AG04450 (cell line): ENCODE measurements around the gene TAS2R1. TPM values are rescaled to one million over a fixed set of nuclear protein-coding genes. Genes with fewer than 3 reads are reported as not detected.
A peak's percentile ranks its signal among the peaks of the same experiment; 100 is the strongest.

Experiments used
- CTCF ChIA-PET: fragments of 300-600, 350-600 bp; formaldehyde crosslinking; extraction: SDS; loops from one replicate; lab custom pipeline; 2022; ENCODE audit warnings: antibody characterized with exemption, inconsistent platforms; lab: Charles Lee
- POLR2A ChIA-PET: fragments of 350-600 bp; formaldehyde crosslinking; extraction: SDS; loops from one replicate; lab custom pipeline; 2021; ENCODE audit warnings: antibody characterized with exemption, inconsistent platforms; lab: Yijun Ruan, JAX
- DNase-seq: peaks from one replicate; pipeline ENCODE4 v3.0.0-alpha.2; 2011; ENCODE audit warnings: low read depth, low spot score
- H3K27ac ChIP-seq: one replicate; pipeline ENCODE4 v1.5.1; 2012; ENCODE audit warnings: low read depth, low read length, control low read depth
- H3K27me3 ChIP-seq: one replicate; pipeline ENCODE4 v1.6.0; 2012; ENCODE audit warnings: low read length; ENCODE audit not compliant: control insufficient read depth, insufficient read depth
- H3K4me3 ChIP-seq: 2 replicates; pipeline ENCODE4 v1.5.1; 2011; ENCODE audit warnings: mild to moderate bottlenecking, low read depth, low read length, control low read depth
- H3K9me3 ChIP-seq: 2 replicates; pipeline ENCODE4 v1.5.1; 2012; ENCODE audit warnings: low read length; ENCODE audit not compliant: control insufficient read depth, insufficient read depth
- CTCF ChIP-seq: IDR thresholded peaks from 2 replicates; pipeline ENCODE4 v1.5.1; 2011; ENCODE audit warnings: low read depth, low read length, control low read depth, inconsistent platforms
- polyA plus RNA-seq: library from polyadenylated mRNA; depleted of rRNA; stranded (reverse); fragments of >200 nt; gene quantifications from 2 replicates; pipeline ENCODE4 v1.2.3, GENCODE V29; 2011

The TAS2R1 gene
- polyA plus RNA-seq, 1 experiment = 0.14 TPM

DNA sequence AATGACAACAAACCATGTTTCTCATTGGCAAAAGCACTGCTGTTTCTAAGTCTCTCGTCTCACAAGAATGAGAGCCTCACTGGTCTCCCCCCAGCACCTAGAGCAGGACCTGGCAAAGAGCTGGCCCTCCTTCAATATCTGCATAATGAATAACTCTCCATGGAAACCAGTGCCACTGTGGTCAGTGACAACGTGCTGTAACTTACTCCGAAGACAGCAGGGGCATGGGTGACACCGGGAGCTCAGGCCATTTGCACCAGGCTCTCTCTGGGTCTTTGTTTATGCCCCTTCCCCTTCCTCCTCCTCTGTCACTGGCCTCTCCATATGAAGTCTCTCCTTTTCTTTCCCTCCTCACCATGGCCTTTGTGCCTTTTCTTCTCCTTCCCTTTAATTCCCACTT lies 33.3 kb downstream of the TAS2R1 start:
- CTCF ChIA-PET = no interaction called here
- no peaks in the 10 kb centered on the region for H3K27me3 ChIP-seq
- no peaks in the 10 kb centered on the region for H3K9me3 ChIP-seq
- DNase-seq = no peak
- no peak overlapping the region for H3K27ac ChIP-seq
- POLR2A ChIA-PET = no interaction called here
- no peak overlapping the region for H3K4me3 ChIP-seq
- TF ChIP-seq CTCF = no peak

DNA sequence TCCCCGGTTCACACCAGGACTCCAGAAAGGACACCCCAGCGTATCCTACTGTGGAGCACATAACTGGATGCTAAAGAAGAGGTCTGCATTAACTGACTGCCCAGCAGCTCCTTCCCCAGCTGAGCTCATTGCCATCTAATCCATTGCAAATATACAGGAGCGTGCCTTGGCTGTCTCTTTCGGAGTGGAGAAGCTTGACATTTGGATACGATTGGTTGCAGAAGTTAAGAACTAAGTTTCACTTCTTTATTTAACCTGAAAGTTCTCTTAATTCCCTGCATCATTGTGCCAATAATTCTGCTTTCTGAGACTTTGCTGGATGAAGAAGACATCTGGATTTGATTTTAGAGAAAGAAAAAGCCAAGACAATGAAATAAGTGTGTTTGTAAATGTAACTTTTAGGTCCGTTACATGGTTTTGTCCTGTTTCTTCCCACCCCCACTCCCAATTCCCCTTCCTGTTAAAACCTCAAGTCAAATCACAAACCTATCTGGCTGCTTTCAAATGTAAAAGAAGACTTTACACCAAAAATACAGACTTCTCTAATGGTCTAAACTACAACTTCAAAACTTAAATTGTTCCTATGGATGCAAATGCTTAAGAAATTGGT lies 33.9 kb downstream of the TAS2R1 start:
- Histone ChIP-seq H3K9me3 (no peaks in the 10 kb centered on the region), H3K27me3 (no peaks in the 10 kb centered on the region), H3K4me3 (peak overlapping the region; percentile 10; the same call in 1 of the 2 replicates), H3K27ac (no peak overlapping the region)
- CTCF ChIA-PET = no interaction called here
- peak; percentile 2 for DNase-seq
- no peak for TF ChIP-seq CTCF
- POLR2A ChIA-PET = no interaction called here

DNA sequence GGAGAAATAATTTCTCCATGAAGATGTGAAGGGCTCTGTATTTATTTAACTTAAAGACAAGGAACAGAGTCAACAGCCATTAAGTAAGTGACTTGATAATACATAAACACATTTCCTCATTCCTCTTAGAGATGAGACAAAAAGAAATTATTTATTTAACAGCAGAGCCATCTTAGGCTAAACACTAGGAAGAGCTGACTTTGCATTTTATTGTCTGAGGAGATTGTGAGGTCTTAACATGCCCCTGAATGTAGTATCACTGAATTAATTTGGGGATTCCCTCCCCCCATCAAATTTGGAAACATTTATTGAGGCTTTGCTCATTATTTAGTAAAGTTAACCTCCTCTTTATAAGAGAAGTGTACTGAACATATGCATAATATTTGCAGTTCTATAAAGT lies 35.2 kb downstream of the TAS2R1 start:
- H3K4me3 ChIP-seq = no peak overlapping the region
- TF ChIP-seq CTCF = no peak
- H3K9me3 ChIP-seq = no peaks in the 10 kb centered on the region
- H3K27me3 ChIP-seq = no peaks in the 10 kb centered on the region
- ChIA-PET CTCF (no interaction called here), POLR2A (no interaction called here)
- no peak overlapping the region for H3K27ac ChIP-seq
- no peak for DNase-seq

- DNase-seq = no peak
- Histone ChIP-seq H3K9me3 (no peaks in the 10 kb centered on the region), H3K27me3 (no peaks in the 10 kb centered on the region), H3K4me3 (no peak overlapping the region), H3K27ac (no peak overlapping the region)
- ChIA-PET POLR2A (no interaction called here), CTCF (no interaction called here)
- no peak for TF ChIP-seq CTCF
Measured at GRCh38 chr5:9589049-9589835, 40.9 kb downstream of the TAS2R1 start.

DNA sequence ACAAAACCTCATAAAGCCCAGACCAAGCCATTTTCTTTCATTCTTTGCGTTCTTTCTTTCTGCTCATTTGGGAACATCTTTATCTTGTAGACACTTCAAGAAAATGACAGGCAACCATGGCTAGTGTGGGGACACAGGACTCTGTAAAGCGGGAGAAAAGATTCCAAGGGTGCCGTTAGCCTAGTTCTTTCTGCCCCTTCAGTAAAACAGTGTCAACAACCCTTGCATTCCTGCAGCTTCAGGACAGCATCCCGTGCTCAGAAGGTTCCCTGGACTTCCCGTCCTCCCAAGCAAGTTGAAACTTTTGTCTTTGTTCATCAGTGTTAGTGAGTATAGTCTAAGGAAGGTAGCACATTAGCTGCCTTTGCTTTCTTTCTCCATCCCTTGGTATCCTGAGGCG lies 41.9 kb downstream of the TAS2R1 start:
- no peak for TF ChIP-seq CTCF
- CTCF ChIA-PET = no interaction called here
- no peaks in the 10 kb centered on the region for H3K27me3 ChIP-seq
- POLR2A ChIA-PET = no interaction called here
- no peak overlapping the region for H3K27ac ChIP-seq
- H3K9me3 ChIP-seq = no peaks in the 10 kb centered on the region
- H3K4me3 ChIP-seq = no peak overlapping the region
- DNase-seq = no peak
